ENCODE results near the gene FGFR3. TPM values are rescaled to one million over a fixed set of nuclear protein-coding genes. Genes with fewer than 3 reads are reported as not detected.

FGFR3 gene
- total RNA-seq, 1 experiment from 2014 or later = 8.2 TPM

DNA sequence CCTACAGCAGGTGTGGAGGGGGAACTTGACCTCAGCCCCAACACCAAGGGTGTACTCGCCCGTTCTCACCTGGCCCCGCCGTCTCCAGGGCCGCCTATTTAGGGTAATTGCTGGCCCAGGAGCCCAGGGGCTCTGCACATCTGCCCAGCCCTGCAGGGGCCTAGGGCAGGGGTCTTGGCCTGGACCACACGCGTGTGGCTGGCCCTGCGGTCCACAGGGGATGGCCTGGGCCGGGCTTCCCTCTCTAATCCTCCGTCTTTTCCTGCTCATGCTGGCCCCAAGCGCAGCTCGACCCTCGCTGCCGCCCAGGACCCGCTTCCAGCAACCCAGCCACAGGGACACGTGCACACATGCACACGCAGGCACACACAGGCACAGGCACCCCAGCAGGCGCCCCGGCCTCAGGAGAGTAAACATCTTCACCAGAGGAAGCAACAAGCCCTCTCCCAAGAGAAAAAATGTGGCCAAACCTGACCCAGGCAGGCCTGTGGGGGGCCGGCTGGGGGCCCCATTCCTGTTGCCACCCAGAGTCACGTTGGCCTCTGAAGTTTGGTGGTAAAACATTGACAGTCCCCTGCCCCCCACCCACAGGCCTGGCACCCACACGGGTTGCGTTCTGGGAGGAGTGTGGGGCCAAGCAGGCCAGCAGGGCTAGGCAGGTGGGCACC lies 24.6 kb upstream of the FGFR3 start:
- intact Hi-C loops (cut with micrococcal nuclease; ENCODE audit: unreplicated experiment) (no loop called here), in situ Hi-C loops (cut with HindIII; ENCODE audit: low pct_unique_long_range_greater_than_20kb, low sequenced_read_pairs) (no loop called here)
- ATAC-seq (no peak), DNase-seq (ENCODE audit: low read depth, low spot score) (no peak)
- Histone ChIP-seq H3K4me1 (ENCODE audit: control insufficient read depth, insufficient read depth, low read length) (peaks cover 9% of the 10 kb centered on the region; the same call in 1 of the 2 replicates), H3K27ac (ENCODE audit: low read length) (no peak overlapping the region), H3K9me3 (ENCODE audit: control insufficient read depth, insufficient read depth, low read depth, low read length) (no peaks in the 10 kb centered on the region), H3K4me3 (ENCODE audit: low read depth in 2 of 2, low read length in 2 of 2) (no peak overlapping the region), H3K36me3 (ENCODE audit: control insufficient read depth, insufficient read depth, low read length) (no peaks in the 10 kb centered on the region), H3K27me3 (ENCODE audit: control insufficient read depth, insufficient read depth, low read length) (no peaks in the 10 kb centered on the region)
- ChIA-PET CTCF (interaction anchor here (0.5 to 1.0 kb wide), 11 partner anchors 9 to 193 kb away, joined by 3 to 15 read pairs (median 5); no protein-coding TSS in a partner anchor), POLR2A (interaction anchor here (0.6 kb wide), 1 partner anchor 115 kb away, joined by 10 read pairs; no protein-coding TSS in a partner anchor)
- BruUV-seq (replicated peaks) = no TSS peak
- TF ChIP-seq TCF7L2 (IDR thresholded peaks at IDR 0.05; ENCODE audit: low read depth, low read length) (no peak), POLR2AphosphoS5 (IDR thresholded peaks at IDR 0.05; ENCODE audit: low read depth, low read length) (no peak), SIN3A (IDR thresholded peaks at IDR 0.05; ENCODE audit: borderline replicate concordance, insufficient read depth, low read depth, low read length) (no peak)
- TF ChIP-seq, protein P1, sequence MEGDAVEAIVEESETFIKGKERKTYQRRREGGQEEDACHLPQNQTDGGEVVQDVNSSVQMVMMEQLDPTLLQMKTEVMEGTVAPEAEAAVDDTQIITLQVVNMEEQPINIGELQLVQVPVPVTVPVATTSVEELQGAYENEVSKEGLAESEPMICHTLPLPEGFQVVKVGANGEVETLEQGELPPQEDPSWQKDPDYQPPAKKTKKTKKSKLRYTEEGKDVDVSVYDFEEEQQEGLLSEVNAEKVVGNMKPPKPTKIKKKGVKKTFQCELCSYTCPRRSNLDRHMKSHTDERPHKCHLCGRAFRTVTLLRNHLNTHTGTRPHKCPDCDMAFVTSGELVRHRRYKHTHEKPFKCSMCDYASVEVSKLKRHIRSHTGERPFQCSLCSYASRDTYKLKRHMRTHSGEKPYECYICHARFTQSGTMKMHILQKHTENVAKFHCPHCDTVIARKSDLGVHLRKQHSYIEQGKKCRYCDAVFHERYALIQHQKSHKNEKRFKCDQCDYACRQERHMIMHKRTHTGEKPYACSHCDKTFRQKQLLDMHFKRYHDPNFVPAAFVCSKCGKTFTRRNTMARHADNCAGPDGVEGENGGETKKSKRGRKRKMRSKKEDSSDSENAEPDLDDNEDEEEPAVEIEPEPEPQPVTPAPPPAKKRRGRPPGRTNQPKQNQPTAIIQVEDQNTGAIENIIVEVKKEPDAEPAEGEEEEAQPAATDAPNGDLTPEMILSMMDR (IDR thresholded peaks at IDR 0.05) = no peak
- TF ChIP-seq, protein P2, sequence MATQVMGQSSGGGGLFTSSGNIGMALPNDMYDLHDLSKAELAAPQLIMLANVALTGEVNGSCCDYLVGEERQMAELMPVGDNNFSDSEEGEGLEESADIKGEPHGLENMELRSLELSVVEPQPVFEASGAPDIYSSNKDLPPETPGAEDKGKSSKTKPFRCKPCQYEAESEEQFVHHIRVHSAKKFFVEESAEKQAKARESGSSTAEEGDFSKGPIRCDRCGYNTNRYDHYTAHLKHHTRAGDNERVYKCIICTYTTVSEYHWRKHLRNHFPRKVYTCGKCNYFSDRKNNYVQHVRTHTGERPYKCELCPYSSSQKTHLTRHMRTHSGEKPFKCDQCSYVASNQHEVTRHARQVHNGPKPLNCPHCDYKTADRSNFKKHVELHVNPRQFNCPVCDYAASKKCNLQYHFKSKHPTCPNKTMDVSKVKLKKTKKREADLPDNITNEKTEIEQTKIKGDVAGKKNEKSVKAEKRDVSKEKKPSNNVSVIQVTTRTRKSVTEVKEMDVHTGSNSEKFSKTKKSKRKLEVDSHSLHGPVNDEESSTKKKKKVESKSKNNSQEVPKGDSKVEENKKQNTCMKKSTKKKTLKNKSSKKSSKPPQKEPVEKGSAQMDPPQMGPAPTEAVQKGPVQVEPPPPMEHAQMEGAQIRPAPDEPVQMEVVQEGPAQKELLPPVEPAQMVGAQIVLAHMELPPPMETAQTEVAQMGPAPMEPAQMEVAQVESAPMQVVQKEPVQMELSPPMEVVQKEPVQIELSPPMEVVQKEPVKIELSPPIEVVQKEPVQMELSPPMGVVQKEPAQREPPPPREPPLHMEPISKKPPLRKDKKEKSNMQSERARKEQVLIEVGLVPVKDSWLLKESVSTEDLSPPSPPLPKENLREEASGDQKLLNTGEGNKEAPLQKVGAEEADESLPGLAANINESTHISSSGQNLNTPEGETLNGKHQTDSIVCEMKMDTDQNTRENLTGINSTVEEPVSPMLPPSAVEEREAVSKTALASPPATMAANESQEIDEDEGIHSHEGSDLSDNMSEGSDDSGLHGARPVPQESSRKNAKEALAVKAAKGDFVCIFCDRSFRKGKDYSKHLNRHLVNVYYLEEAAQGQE (IDR thresholded peaks at IDR 0.05; ENCODE audit: insufficient read depth in 1 of 2, low read depth in 2 of 2, low read length in 1 of 2) = no peak

DNA sequence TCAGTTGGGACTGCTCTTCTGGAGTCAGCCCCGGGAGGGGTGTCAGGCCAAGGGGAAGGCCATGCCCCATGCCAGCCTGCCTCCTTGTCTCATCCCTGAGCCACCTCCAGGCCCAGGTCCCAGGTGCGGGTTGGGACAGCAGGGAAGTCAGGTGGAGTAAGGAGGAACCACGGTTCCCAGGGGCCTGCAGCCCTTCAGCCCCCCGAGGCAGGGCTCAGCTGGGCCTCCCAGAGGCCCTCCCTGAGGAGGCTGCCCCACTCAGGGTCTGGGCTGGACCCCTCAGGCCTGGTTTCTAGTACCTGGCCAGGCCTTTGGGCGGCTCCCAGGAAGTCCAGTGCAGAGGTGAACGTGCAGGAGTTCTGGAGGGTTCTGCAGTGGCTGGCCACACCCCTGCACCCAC lies 23.4 kb upstream of the FGFR3 start:
- no peak for DNase-seq (ENCODE audit: low read depth, low spot score)
- Histone ChIP-seq H3K36me3 (ENCODE audit: control insufficient read depth, insufficient read depth, low read length) (no peaks in the 10 kb centered on the region), H3K4me1 (ENCODE audit: control insufficient read depth, insufficient read depth, low read length) (peaks cover 9% of the 10 kb centered on the region; the same call in 1 of the 2 replicates), H3K27me3 (ENCODE audit: control insufficient read depth, insufficient read depth, low read length) (no peaks in the 10 kb centered on the region), H3K4me3 (ENCODE audit: low read depth in 2 of 2, low read length in 2 of 2) (no peak overlapping the region), H3K9me3 (ENCODE audit: control insufficient read depth, insufficient read depth, low read depth, low read length) (no peaks in the 10 kb centered on the region), H3K27ac (ENCODE audit: low read length) (no peak overlapping the region)
- no peak for TF ChIP-seq POLR2AphosphoS5 (IDR thresholded peaks at IDR 0.05; ENCODE audit: low read depth, low read length)
- TF ChIP-seq TCF7L2 (IDR thresholded peaks at IDR 0.05; ENCODE audit: low read depth, low read length) = no peak
- TF ChIP-seq, protein P2 (IDR thresholded peaks at IDR 0.05; ENCODE audit: insufficient read depth in 1 of 2, low read depth in 2 of 2, low read length in 1 of 2) = no peak
- TF ChIP-seq, protein P1 (IDR thresholded peaks at IDR 0.05) = no peak
- TF ChIP-seq SIN3A (IDR thresholded peaks at IDR 0.05; ENCODE audit: borderline replicate concordance, insufficient read depth, low read depth, low read length) = no peak
- ATAC-seq = no peak
- no TSS peak for BruUV-seq (replicated peaks)
- intact Hi-C loops (cut with micrococcal nuclease; ENCODE audit: unreplicated experiment) = no loop called here
- POLR2A ChIA-PET = no interaction called here
- in situ Hi-C loops (cut with HindIII; ENCODE audit: low pct_unique_long_range_greater_than_20kb, low sequenced_read_pairs) = no loop called here
- CTCF ChIA-PET = no interaction called here
